Measurements from ENCODE around the gene AUTS2. TPM values are rescaled to one million over a fixed set of nuclear protein-coding genes. Genes with fewer than 3 reads are reported as not detected.

Gene AUTS2
- total RNA-seq, 1 experiment from 2014 or later: 256 TPM

DNA sequence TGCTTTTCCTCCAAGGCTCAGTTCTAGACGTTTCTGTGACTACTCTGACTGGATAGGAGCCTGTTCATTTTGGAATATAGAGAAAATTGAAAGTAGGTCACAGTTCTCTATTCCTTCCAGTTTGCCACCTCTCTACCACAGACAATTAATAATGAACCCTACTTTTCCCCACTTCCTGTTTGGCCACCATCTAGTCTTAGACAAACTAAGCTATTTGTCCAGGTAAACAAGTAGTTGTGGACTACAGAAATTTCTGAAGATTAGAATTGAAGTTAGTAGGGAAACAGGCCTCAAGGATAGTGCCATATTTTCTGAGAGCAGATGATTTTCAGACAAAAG lies 87.0 kb downstream of the AUTS2 start:
- Mint-ChIP-seq H3K27me3 (ENCODE audit: low read depth) (peaks cover 2% of the 10 kb centered on the region; the same call in 1 of the 2 replicates), H3K9me3 (no peaks in the 10 kb centered on the region), H3K4me1 (peaks cover 17 to 31% of the 10 kb centered on the region in 2 experiments), H3K27ac (no peak overlapping the region), H3K36me3 (ENCODE audit: insufficient read depth in 1 of 3, low read depth in 3 of 3) (no peaks in the 10 kb centered on the region), H3K4me3 (no peak overlapping the region)
- Histone ChIP-seq H2BK5ac (ENCODE audit: insufficient read length, low read length) (no peak overlapping the region), H4K20me1 (ENCODE audit: control insufficient read depth, insufficient read depth, insufficient read length) (no peaks in the 10 kb centered on the region), H3K9ac (ENCODE audit: extremely low read depth, insufficient read length, low read length) (no peak overlapping the region), H4K5ac (ENCODE audit: insufficient read length, low read depth, low read length) (no peak overlapping the region), H2BK20ac (ENCODE audit: low read depth, low read length, poor library complexity, severe bottlenecking) (no peak overlapping the region), H3K18ac (ENCODE audit: insufficient read length, low read depth, low read length) (no peak overlapping the region), H3K14ac (ENCODE audit: insufficient read depth, low read length) (no peak overlapping the region), H3K27ac (ENCODE audit: insufficient read length, low read depth, low read length) (no peak overlapping the region), H3K79me2 (ENCODE audit: insufficient read depth, low read length) (no peaks in the 10 kb centered on the region), H2BK15ac (ENCODE audit: low read depth, low read length) (no peak overlapping the region), H2BK12ac (ENCODE audit: insufficient read length, low read depth, low read length) (no peak overlapping the region), H3K9me3 (ENCODE audit: control insufficient read depth, low read depth, low read length) (no peaks in the 10 kb centered on the region), H3K4me1 (ENCODE audit: insufficient read depth, low read length) (no peaks in the 10 kb centered on the region), H2BK120ac (ENCODE audit: low read depth, low read length, poor library complexity, severe bottlenecking) (no peak overlapping the region), H3K4me2 (ENCODE audit: insufficient read depth, insufficient read length, low read length) (no peak overlapping the region), H3K79me1 (ENCODE audit: insufficient read depth, low read depth, low read length, poor library complexity, severe bottlenecking) (no peaks in the 10 kb centered on the region), H3K23ac (ENCODE audit: insufficient read length, low read depth, low read length) (no peak overlapping the region), H3K23me2 (ENCODE audit: insufficient read length, low read depth, low read length, poor library complexity, severe bottlenecking) (no peaks in the 10 kb centered on the region), H4K91ac (ENCODE audit: insufficient read length, low read depth, low read length) (no peak overlapping the region), H3K27me3 (ENCODE audit: insufficient read depth, low read length) (no peaks in the 10 kb centered on the region), H3T11ph (ENCODE audit: low read length) (no peak overlapping the region), H3K56ac (ENCODE audit: insufficient read length, low read depth, low read length) (no peak overlapping the region), H3K4ac (ENCODE audit: low read depth, low read length) (no peak overlapping the region), H2AFZ (ENCODE audit: low read length) (no peak overlapping the region), H4K8ac (replicated peaks; ENCODE audit: insufficient read length, low read depth, low read length) (no peak overlapping the region), H2AK5ac (ENCODE audit: insufficient read length, low read length) (no peak overlapping the region)
- DNase-seq: no peak
- WGBS (ENCODE audit: extremely low coverage, insufficient read length, low lambda C conversion rate): no CpG with 5 or more reads among the region's 1 CpG
- TF ChIP-seq, protein P1, sequence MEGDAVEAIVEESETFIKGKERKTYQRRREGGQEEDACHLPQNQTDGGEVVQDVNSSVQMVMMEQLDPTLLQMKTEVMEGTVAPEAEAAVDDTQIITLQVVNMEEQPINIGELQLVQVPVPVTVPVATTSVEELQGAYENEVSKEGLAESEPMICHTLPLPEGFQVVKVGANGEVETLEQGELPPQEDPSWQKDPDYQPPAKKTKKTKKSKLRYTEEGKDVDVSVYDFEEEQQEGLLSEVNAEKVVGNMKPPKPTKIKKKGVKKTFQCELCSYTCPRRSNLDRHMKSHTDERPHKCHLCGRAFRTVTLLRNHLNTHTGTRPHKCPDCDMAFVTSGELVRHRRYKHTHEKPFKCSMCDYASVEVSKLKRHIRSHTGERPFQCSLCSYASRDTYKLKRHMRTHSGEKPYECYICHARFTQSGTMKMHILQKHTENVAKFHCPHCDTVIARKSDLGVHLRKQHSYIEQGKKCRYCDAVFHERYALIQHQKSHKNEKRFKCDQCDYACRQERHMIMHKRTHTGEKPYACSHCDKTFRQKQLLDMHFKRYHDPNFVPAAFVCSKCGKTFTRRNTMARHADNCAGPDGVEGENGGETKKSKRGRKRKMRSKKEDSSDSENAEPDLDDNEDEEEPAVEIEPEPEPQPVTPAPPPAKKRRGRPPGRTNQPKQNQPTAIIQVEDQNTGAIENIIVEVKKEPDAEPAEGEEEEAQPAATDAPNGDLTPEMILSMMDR (conservative IDR thresholded peaks at IDR 0.05): no peak

Data from H9 (cell line).